PFSK-1 (cell line): ENCODE data around the gene TBC1D8.

ENCODE experiments used
- POLR2AphosphoS5 ChIP-seq: IDR thresholded peaks from 2 replicates; pipeline ENCODE4 v1.6.1; 2012; ENCODE audit warnings: low read depth, mild to moderate bottlenecking, control low read depth, low read length, moderate library complexity
- REST ChIP-seq, 2 experiments: IDR thresholded peaks; 2 replicates each; pipeline versions ENCODE4 v1.6.1 to v1.8.0; 2011 to 2012; ENCODE audit warnings: low read depth in 2 of 2, low read length in 2 of 2, control low read depth in 1 of 2, inconsistent platforms in 1 of 2, mild to moderate bottlenecking in 1 of 2, moderate library complexity in 1 of 2; ENCODE audit not compliant: insufficient read depth in 1 of 2
- TAF1 ChIP-seq: IDR thresholded peaks from 2 replicates; pipeline ENCODE4 v1.6.1; 2012; ENCODE audit warnings: low read length, control low read depth, borderline replicate concordance; ENCODE audit not compliant: insufficient read depth

DNA sequence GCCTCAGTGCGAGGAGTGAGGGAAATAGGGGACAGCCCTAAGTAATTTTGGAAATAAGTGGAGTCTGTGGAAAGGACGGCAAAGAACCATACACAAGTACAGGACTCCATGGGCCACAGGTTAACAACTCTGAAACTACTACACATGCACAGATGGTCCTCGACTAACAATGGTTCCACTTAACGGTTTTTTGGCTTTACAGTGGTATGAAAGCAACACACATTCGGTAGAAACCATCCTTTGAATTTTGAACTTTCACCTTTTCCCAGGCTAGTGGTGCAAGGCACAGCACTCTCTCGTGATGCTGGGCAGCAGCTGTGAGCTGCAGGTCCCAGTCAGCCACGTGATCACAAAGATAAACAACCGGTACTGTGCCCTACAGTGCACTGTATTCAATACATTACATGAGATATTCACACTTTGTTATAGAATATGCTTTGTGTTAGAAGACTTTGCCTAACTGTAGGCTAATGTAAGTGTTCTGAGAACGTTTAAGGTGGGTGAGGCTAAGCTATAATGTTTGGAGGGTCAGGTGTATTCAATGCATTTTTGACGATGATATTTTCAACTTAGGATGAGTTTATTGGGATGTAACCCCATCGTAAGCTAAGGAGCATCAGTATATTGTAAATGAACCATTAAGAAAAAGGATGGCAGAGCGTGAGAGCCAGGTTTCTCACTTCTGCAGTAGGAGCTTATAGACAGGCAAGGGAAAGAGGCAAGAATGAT is 44.6 kb downstream of the TBC1D8 start:
- TF ChIP-seq POLR2AphosphoS5: no peak
- no peak for TF ChIP-seq TAF1
- TF ChIP-seq REST (IDR thresholded peaks at IDR 0.05; ENCODE audit: insufficient read depth in 1 of 2, low read depth in 2 of 2, low read length in 2 of 2): no peak
